ENCODE data around the gene SINHCAF. TPM values are rescaled to one million over a fixed set of nuclear protein-coding genes. Genes with fewer than 3 reads are reported as not detected.

Gene SINHCAF
- total and polyA plus RNA-seq, 11 donors = 4.0 to 23.8 (median 12.8) TPM

- intact Hi-C loops (cut with DNase I) = no loop called here
- 92 to 98% (median 94%) methylated on average over 2 of the region's 2 CpGs for WGBS, 4 donors
- H3K27me3 ChIP-seq = no peaks in the 10 kb centered on the region
These were observed 14.2 kb downstream of the SINHCAF start for GRCh38 chr12:31311634-31312258.

DNA sequence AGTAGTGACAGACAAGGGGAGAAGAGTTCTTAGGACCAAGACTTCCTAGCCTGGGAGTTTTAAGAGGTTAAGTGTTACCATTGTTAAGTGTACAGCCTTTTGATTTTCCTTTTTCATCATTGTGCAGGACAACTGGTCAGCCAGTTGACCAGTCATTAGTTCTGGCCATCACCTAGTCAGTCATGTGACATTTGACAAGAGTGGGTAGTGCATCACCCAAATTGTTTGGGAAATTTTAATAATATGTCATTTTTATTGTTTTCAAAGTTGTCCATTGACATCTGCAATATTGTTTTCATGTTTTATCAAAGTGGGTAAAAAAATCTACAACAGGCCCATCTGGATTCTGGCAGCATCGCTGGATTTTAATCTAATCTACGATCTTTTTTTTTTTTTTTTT, 15.5 kb downstream of the SINHCAF start:
- DNase-seq (no peak), ATAC-seq (no peak)
- TF ChIP-seq, protein P1, sequence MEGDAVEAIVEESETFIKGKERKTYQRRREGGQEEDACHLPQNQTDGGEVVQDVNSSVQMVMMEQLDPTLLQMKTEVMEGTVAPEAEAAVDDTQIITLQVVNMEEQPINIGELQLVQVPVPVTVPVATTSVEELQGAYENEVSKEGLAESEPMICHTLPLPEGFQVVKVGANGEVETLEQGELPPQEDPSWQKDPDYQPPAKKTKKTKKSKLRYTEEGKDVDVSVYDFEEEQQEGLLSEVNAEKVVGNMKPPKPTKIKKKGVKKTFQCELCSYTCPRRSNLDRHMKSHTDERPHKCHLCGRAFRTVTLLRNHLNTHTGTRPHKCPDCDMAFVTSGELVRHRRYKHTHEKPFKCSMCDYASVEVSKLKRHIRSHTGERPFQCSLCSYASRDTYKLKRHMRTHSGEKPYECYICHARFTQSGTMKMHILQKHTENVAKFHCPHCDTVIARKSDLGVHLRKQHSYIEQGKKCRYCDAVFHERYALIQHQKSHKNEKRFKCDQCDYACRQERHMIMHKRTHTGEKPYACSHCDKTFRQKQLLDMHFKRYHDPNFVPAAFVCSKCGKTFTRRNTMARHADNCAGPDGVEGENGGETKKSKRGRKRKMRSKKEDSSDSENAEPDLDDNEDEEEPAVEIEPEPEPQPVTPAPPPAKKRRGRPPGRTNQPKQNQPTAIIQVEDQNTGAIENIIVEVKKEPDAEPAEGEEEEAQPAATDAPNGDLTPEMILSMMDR (IDR thresholded peaks at IDR 0.05) = no peak
- TF ChIP-seq POLR2A (IDR thresholded peaks at IDR 0.05) = no peak

More at GRCh38 chr12:31311634-31312258, 14.2 kb downstream of the SINHCAF start:
- no peak overlapping the region for H3K27ac ChIP-seq
- TF ChIP-seq, protein P1 (IDR thresholded peaks at IDR 0.05) = no peak
- no peak for TF ChIP-seq POLR2A (IDR thresholded peaks at IDR 0.05)
- no peaks in the 10 kb centered on the region for H3K9me3 ChIP-seq
- ATAC-seq (no peak), DNase-seq (no peak)
- H3K4me1 ChIP-seq = peaks cover 0 to 7% (median 0%) of the 10 kb centered on the region in 12 donors
- H3K4me3 ChIP-seq = no peak overlapping the region
- H3K36me3 ChIP-seq = no peaks in the 10 kb centered on the region

GRCh38 chr12:31309279-31309678, 16.7 kb downstream of the SINHCAF start:
- intact Hi-C loops (cut with DNase I) = no loop called here
- no peaks in the 10 kb centered on the region for H3K27me3 ChIP-seq
- no peak for DNase-seq
- no peak overlapping the region for H3K27ac ChIP-seq
- TF ChIP-seq POLR2A (IDR thresholded peaks at IDR 0.05) = no peak
- TF ChIP-seq, protein P1 (IDR thresholded peaks at IDR 0.05) = no peak
- ATAC-seq = no peak
- 93 to 97% (median 94%) methylated on average over 1 of the region's 1 CpG for WGBS, 4 donors
- no peaks in the 10 kb centered on the region for H3K9me3 ChIP-seq
- no peak overlapping the region for H3K4me3 ChIP-seq
- H3K36me3 ChIP-seq = peaks cover 0 to 5% (median 0%) of the 10 kb centered on the region in 9 donors
- no peaks in the 10 kb centered on the region for H3K4me1 ChIP-seq

More for the DNA sequence above, 15.5 kb downstream of the SINHCAF start:
- no peaks in the 10 kb centered on the region for H3K9me3 ChIP-seq
- no peaks in the 10 kb centered on the region for H3K4me1 ChIP-seq
- intact Hi-C loops (cut with DNase I) = no loop called here
- no peak overlapping the region for H3K4me3 ChIP-seq
- no peaks in the 10 kb centered on the region for H3K27me3 ChIP-seq
- H3K27ac ChIP-seq = no peak overlapping the region
- no peaks in the 10 kb centered on the region for H3K36me3 ChIP-seq
- WGBS, 4 donors = 85 to 93% (median 88%) methylated on average over 2 of the region's 2 CpGs

- no peak for ATAC-seq
- intact Hi-C loops (cut with DNase I) = no loop called here
- WGBS, 4 donors = 91 to 93% (median 92%) methylated on average over 7 of the region's 7 CpGs
These were observed 17.8 kb downstream of the SINHCAF start for GRCh38 chr12:31308116-31308515.

More at GRCh38 chr12:31308116-31308515, 17.8 kb downstream of the SINHCAF start:
- Histone ChIP-seq H3K27me3 (no peaks in the 10 kb centered on the region), H3K9me3 (no peaks in the 10 kb centered on the region), H3K36me3 (peaks cover 0 to 17% (median 4%) of the 10 kb centered on the region in 9 donors), H3K27ac (no peak overlapping the region), H3K4me1 (no peaks in the 10 kb centered on the region), H3K4me3 (no peak overlapping the region)
- DNase-seq = no peak
- no peak for TF ChIP-seq POLR2A (IDR thresholded peaks at IDR 0.05)
- TF ChIP-seq, protein P1 (IDR thresholded peaks at IDR 0.05) = no peak
